ENCODE measurements around the gene GUCA2B.

GUCA2B gene

DNA sequence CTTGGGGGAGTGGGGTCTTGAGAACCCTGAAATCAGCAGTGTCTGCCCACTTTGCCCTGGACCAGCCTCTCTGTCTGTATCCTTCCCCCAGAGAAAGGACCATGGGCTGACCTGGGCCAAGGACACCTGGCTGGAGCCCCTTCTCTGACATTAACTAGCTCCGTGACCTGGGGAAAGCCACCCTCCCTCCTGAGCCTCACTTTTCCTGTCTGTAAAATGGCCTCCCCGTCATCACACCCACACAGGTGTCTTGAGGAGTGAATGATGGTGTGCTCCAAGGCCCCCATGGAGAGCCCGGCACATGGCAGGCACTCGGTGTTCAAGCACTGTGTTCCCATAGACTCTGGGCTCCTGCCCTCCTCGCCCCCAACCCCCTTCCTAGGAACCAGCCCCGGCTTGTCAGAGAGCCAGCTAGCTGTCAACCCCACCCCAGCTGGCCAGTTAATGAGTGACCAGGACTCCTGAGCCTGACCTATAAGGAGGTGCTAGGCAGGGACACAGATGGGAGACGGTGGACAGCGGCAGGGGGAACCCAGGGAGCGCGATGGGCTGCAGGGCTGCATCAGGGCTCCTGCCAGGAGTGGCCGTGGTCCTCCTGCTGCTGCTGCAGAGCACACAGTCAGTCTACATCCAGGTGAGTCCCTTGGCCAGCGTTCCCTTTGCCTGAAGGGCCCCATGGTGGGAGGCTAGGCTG lies at the start of gene GUCA2B:
GUCA2B (plus strand) TSS at position 504 of the 694 bp plus-strand sequence; CDS start at position 545, 41 bp downstream.
- DNase-seq, result no peak

DNA sequence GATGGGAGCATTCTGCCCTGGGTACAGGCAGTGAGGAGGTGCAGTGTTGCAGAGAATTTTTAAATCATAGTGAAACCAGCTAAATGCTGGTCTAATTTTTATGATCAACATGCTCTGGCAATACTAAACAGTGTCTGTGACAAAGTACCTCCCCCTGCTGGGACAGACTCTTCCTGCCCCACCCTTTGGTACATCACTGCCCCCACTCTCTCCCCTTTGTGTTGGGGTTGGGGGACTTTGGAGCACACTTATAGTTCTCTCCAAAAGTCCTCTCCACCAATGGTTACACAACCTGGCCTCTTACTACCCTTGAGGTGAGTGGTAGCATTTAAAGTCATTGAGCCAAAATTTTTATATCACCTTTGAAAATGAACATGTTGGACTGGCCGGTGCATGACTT lies 48.2 kb upstream of the GUCA2B start:
- no peak for DNase-seq

DNA sequence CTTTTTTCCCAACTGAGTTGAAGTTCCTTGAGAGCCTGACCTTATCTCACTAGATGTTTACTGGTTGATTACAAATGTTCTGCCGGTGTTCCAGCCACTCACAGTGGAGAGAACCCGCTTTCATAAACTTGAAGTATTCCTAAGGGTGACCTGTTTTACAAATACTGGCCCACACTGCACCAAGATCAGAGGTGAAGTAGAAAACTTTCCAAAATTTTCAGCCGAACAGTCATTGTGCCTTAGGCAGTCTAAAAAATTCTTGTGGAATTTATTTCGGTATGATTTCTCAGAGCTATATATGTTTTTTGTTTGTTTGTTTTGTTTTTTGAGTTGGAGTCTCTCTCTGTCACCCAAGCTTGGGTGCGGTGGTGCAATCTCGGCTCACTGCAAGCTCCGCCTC lies 44.9 kb upstream of the GUCA2B start:
- no peak for DNase-seq

DNA sequence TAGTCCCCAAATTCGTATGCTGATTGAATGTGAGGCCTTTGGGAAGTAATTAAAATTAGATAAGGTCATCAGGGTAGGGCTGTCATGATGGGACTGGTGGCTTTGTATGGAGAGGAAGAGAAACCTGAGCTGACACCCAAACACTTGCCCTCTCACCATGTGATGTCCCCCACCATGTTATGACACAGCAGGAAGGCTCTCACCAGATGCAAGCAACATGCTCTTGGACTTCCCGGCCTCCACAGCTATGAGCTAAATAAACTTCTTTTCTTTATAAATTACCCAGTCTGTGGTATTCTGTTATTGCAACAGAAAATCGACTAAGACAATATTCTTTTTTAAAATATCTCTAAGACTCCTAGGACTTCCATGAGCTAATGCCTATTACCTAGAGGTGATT lies 43.6 kb upstream of the GUCA2B start:
- no peak for DNase-seq

DNA sequence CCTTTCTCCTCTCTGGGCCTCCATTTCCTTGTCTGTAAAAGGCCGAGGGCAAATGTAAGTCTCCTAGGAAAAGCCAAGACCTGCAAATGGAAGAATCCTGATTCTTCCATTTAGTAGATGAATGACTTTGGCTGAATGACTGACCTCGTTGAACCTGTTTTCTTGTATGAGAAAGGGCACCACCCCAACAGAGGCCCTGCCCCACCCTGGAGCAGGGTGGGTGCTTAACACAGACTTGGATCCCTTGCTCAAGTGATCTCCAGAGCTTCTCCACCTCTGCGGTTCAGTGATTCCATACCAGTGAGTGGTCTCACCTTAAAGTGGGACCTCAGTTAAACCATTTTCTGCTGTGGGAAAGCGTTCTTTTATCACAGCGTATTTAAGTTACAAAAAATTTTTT lies 39.0 kb upstream of the GUCA2B start:
- no peak for DNase-seq

DNA sequence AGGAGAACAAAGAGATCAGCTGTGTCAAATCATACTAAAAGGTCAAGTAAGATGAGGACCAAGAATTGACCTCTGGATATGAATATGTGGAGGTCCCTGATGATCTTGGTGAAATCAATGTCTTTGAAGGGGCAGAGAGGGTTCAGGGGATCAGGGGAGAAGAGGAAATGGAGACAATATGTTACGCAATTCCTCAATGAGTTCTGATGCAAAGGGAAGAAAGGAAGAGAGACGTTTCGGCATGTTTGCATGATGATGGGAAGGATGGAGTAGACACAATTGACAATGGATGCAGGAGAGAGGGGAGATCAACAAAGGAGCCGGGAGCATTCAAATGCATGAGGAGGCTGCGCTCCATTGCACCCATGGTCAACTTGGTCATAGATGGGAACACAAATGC lies 36.0 kb upstream of the GUCA2B start:
- no peak for DNase-seq

DNA sequence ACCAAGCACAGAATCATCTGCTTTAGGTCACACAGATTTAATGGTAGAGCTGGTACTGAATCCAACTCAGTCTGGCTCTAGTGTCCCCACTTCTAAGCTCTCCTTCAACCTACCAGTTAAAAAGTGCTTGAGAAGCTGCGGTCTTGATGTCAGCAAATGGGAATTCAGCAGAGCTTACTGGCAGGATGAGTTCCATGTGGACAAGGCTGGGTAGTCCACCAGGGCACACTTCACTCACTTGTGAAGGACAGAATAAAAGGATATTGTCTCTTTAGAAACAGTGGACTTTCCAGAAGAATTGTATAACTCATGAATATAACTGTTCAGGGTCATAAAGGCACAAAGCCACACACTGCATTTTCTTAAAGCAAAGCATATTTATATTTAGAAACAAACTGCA lies 35.1 kb upstream of the GUCA2B start:
- DNase-seq, result no peak

DNA sequence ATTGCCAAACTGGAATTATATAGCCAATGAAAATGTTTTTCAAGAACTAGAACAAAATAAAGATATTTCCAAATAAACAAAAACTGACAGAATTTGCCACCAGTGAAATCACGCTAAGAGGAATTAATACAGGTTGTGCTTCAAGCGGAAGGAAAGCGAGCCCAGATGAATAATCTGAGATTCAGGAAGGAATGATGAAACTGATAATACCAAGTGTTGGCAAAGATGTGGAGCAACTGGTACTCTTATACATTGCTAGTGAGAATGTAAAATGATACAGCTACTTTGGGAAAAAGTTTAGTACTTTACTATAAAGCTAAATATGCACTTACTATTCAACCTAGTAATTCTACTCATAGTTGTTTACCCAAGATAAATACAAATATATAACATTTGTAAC lies 30.8 kb upstream of the GUCA2B start:
- no peak for DNase-seq

DNA sequence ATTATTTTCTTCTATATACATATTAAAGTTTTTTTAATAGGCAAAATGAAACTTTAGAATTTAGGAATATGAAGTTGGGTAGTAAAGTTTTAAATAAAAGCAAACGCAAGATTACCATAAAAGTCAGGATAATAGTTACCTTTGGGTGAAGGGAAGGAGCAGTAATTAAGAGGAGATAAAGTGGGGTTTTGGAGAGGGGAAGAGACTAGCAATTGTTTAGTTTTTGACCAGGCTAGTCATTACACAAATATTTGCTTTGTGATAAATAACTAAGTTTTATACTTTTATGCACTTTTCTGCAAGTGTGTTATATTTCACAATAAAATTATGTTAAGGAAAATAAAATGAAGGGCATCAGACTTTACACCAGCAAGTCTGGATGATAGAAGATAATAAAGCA lies 27.7 kb upstream of the GUCA2B start:
- no peak for DNase-seq

DNA sequence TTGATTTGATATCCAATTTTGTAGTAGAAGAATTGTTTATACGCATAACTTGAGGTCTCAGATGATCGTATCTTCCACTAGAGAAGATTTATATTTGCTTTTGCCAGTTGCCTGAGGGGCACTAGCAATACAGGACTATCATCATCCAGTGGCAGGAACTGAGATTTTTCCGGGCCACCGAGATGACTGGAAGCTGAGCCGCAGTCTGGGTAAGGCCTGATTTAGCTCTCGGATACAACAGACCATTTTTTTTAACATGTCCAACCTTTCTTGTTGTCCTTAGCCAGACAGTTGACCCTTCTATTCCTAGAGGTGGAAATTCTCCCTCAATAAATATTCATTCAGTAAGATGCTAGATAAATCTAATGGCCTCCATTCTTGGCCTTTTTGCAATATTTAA lies 25.4 kb upstream of the GUCA2B start:
- no peak for DNase-seq

DNA sequence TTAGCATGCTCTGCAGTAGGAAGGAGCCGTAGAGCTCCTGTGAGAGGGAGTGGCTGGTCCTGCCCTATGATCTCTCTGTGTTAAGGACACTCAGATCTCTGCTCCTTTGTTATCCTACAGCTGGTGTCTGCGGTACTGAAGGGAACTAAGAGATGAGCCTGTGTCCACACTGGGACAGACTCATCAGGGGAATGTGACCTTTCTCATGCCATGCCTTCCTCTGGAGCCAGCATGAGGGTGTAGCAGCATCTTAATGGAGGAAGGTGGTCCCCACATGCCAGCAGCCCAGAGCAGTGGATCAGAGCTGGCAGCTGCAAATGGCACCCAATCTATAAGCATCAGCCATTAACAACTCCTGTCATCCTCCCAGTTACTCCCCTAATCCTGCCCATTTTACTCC lies 24.7 kb upstream of the GUCA2B start:
- DNase-seq, result no peak

DNA sequence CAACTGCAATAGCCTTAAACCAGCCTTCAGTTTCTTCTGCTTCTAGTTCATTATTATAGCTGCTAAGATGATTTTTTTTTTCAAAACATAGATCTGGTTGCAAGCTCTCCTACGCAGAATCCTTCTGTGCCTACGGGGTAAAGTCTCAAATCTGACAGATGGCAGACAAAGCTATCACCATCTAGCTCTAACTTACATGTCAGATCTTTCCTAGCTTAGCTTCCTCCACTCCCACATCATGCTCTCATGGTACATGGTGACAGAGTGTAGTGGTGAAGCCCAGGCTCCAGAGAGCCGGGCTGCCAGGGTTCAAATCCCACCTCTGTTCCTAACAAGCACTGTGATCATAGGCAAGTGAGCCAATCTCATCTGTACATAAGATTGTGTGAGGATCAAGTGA lies 24.2 kb upstream of the GUCA2B start:
- DNase-seq, result no peak

DNA sequence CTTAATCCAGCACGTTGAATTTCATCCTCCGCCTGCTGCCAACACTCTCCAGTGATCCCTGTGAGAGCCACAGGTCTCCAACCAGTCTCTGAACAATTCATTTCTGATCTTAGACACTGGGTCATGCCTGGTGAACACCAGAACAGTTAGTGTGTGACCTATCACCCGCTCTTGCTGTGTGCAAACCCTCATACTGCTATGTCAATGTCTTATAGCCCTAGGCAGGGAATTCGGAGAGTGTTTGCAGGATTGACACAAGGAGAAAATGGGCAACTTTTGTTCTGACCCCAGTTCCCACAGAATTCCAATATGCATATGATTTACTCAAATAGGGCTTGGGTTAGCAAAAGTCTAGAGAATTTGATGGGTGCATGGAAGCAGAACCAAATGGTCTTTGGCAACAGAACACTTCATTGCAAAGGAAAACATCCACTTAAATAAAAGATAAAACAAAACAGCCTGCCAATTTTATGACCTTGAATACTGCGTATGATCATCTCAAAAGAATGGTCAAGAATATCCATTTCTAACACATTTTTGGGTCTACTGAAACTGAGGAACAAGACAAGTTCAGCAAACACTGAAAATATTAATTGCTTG lies 23.0 kb upstream of the GUCA2B start:
- no peak for DNase-seq

DNA sequence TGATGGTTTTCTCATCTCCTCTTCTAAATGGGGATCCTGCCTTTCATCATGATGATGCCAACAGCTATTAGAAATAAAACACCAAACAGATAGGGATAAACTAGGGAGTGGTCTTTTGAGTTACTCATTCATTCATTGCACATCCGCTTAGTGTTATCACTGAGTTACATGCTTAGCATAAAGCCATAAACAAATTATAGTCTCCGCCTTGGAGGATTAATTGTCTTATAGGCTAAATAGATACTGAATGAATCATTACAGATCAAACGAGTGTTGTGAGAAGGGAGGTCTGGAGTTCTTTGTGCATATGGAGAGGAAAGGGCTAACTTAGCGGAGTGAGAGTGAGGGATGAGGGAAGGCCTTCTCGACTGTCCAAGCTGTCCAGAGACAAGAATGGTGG lies 19.8 kb upstream of the GUCA2B start:
- DNase-seq, result no peak

DNA sequence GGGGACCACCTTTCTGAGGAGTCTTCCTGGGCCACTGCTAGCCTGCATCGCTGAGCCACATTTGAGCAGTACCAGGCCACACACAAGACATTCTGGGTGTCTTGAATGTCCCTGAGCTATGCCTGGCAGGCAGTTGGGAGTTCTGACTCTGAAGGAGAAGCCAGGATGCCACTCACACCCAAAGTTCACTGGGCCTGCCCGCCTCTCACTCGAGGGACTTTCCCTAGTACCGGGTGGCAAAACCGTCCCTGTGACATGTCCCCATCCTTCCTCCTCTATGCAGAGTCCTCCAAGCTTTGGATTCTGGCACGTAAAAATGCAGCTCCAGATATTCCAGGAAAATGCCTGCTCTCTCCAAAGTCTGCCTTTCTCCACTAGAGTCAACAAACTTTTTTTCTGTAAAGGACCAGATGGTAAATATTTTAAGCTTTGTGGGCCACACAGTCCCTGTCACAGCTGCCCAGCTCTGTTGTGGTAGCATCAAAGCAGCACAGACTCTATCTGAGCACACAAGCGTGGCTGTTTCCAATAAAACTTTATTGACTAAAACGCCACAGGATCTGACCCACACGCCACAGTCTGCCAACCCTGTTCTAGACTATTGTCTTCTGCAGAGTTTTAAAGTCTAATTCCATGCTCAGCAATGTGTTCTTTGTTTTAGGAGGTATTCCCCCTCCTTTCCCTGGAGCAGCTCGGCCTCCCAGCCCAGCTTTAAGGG lies 19.2 kb upstream of the GUCA2B start:
- no peak for DNase-seq

DNA sequence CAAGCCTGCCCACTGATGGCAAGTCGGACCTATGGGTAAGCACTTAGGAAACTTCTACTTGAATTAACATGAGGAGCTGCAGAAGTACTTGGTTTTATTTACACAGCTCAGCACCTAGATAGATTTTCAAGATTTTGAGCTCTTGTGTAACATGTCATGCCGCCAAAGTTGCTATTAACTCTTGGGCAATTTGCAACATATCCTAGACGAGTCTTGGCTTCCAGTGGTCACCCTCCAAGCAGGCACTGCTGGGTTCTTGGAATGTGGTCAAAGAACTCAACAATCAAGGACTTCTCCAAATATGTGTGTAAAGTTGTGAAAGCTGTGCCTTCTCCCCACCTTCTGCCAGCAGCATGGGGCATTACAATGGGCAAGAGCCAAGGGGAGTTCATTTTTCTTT lies 17.8 kb upstream of the GUCA2B start:
- DNase-seq, result no peak

DNA sequence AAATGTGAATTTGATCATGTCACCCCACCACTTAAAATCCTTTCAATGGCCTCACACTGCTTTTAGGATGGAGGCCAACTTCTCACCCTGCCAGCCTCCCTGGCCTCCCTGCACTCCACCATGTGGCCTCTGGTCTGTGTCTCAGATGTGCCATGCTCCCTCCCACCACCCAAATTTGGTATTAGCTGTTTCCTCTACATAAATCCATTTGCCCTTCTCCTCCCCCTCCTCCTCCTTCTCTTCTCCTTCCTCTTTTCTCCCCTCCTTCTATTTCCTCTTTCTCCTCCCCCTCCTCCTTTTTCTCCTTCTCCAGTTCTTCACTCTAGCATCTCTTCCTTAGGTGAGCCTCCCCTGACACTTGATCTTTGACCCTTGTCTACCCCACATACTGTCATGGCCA lies 16.7 kb upstream of the GUCA2B start:
- no peak for DNase-seq

DNA sequence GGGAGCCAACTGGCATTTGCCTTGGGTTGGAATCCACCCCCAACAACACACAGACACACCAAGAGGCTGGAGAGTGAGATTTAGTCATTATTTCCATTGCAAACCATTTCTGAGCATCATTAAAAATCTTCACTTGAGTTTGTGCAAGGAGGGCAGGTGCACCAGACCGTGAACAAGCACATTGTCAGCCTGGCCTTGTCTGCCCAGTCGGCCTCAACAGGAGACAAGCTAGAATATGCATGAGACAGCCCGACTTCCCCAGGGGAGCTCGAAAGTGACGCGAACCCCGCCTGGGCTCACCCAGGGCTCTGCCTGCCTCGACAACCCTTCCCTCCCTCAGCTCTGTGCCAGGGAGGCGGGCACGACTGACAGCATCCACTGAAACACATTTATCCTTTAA lies 15.4 kb upstream of the GUCA2B start:
- DNase-seq, result no peak

DNA sequence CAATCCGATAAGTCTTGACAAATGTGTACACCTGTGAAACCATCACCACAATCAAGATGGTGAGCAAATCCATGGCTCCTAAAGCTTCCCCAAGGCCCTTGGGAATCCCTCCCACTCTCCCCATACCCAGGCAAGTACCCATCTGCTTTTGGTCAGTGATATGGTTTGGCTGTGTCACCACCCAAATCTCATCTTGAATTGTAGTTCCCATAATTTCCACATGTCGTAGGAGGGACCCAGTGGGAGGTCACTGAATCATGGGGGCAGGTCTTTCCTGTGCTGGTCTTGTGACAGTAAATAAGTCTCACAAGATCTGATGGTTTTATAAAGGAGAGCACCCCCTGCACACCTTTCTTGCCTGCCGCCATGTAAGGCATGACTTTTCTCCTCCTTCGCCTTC lies 14.6 kb upstream of the GUCA2B start:
- no peak for DNase-seq

DNA sequence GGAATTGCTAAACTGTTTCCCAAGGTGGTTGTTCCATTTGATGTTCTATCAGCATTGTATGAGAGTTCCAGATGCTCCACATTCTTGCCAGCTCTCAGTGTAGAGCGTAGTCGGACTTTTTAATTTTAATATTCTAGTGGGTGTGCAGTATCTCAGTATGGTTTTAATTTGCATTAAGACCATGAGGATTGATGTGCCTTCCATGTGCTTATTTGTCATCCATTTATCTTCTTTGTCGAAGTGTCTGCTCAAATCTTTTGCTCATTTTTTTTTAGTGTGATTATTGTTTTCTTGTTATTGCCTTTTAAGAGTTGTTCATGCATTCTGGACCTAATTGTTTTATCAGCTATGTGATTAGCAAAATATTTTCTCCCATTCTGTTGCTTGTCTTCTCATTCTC lies 13.8 kb upstream of the GUCA2B start:
- no peak for DNase-seq

DNA sequence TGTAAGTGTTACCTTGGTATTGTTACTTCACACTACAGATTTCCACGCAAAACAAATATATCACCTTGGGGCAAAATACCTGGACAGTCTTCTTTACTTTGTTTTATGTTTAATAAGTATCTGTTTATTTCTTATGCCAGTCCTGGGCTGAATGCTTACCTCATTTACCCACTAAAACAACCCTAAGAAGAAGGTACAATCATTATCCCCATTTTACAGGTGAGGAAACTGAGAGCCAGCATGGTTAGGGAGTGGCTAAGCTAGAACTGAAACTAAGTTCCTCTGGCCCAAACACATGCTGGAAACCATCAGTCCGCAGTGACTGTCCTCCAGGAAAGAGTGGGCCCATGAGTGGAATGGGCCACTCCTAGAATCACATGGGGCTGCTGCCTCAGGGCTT lies 13.0 kb upstream of the GUCA2B start:
- DNase-seq, result no peak

DNA sequence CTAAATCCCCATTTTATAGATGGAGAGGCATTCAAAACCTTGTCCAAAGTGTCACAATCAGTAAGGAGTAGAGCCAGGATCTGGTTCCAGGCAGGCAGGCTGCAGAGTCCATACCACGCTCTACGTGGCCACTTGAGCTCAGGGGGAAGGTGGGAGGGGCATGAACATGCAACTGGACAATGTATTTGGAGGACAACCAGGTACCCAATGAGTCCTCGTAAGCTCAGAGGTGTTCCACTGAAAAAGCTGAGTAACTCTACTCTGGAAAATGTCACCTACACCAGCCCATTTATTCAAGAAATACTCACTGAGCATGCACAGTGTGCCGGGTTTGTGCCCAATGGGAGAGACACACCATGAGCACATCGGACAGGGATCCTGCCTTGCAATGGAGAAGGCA lies 11.2 kb upstream of the GUCA2B start:
- no peak for DNase-seq

DNA sequence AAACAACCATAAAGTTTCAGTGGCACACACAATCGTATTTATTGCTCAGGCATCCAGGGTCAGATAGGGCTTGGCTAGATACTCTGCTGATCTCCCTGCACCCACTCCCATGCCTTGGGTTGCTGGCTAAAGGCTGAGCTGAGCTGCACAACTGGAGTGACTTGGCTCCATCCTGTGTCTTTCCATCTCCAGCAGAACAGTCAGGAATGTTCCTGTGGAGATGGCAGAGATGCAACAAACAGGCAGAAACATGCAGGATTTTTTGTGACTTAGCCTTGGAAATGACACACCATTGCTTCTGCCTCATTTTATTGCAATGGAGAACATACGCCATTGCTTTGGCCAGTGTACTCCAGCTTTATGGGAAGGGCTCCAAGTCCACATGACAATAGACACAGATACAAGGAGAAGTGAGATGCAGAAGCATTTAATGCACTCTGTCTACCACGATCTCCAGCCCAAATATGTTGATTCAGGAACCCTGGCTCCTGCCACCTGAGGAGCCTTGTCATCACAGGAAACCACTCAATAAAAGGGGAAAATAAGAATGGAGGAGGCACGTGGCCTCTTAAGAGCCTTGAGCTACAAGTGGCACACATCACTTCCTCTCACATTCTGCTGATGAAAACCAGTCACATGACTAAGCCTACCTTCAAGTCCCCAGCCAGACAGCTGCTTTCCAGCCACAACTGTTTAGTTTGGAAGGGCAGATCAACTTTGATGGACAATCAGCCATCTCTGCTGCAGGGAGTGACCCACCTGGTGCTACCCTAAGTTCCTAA lies 10.1 kb upstream of the GUCA2B start:
- DNase-seq, result no peak
